Mononuclear cell (primary cell): ENCODE measurements around the gene SHCBP1L. TPM values are rescaled to one million over a fixed set of nuclear protein-coding genes. Genes with fewer than 3 reads are reported as not detected.
"Not testable (repeated sequence)": the region's sequence is repeated elsewhere in the genome, so short reads cannot be mapped to it uniquely, and the experiment has no call there.

Experiments used
- H3K27me3 ChIP-seq: 2 replicates; pipeline ENCODE4 v1.6.0; 2011; ENCODE audit warnings: low read length, control low read depth; ENCODE audit not compliant: insufficient read depth
- H3K4me1 ChIP-seq: 2 replicates; pipeline ENCODE4 v1.5.1; 2011; ENCODE audit warnings: mild to moderate bottlenecking, low read length, control low read depth; ENCODE audit not compliant: insufficient read depth
- H3K4me3 ChIP-seq: 2 replicates; pipeline ENCODE4 v1.5.1; 2011; ENCODE audit warnings: mild to moderate bottlenecking, low read length, moderate library complexity
- H3K9me3 ChIP-seq: 2 replicates; pipeline ENCODE4 v1.5.1; 2011; ENCODE audit warnings: low read depth, mild to moderate bottlenecking, control low read depth, low read length
- total RNA-seq: library from RNA; depleted of rRNA; stranded (reverse); fragments of >200 nt; gene quantifications from one replicate; pipeline ENCODE4 v1.2.3, GENCODE V29; 2012

The SHCBP1L gene
- total RNA-seq, 1 donor, result not detected

DNA sequence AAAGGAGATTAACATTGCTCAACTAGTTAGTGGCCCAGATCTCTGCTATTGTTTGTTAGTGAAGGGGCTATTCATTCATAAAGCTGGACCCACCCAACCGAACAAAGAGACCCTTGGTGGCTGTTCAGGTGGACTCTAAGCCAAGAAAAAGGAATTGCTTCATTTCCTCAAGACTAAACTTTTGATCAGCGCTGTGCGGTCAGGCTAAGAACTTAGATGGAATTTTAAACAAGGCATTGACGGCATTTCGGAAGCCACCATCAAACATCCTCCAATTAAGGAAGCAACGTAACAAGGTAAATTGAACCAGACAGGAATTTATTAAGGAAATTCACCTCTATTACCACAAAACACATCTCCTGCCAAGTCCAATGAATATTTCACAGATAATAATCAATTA, 19.9 kb upstream of the SHCBP1L start:
- Histone ChIP-seq H3K9me3 (no peaks in the 10 kb centered on the region), H3K4me1 (no peaks in the 10 kb centered on the region), H3K4me3 (no peak overlapping the region), H3K27me3 (peaks cover 8% of the 10 kb centered on the region)

DNA sequence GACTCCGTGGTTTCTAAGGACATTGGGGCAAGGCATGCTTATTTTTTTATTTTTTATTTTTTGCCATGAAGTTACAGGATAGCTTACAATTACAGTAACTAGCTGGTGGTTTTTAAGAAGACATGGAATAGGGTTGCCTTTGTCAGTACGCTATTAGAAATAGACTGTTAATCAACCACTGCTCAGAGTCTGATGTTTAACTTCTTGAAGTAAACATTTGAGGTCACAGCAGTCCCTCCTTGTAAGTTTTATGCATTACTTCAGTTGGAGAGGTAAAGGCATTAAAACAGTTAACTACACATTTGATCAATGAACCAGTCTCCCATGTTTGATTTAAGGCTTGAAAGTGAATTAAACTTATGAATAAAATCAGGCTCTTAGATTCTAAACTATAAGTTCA, 19.3 kb upstream of the SHCBP1L start:
- H3K4me3 ChIP-seq, result no peak overlapping the region
- H3K4me1 ChIP-seq, result no peaks in the 10 kb centered on the region
- H3K9me3 ChIP-seq, result no peaks in the 10 kb centered on the region
- peaks cover 8% of the 10 kb centered on the region for H3K27me3 ChIP-seq

DNA sequence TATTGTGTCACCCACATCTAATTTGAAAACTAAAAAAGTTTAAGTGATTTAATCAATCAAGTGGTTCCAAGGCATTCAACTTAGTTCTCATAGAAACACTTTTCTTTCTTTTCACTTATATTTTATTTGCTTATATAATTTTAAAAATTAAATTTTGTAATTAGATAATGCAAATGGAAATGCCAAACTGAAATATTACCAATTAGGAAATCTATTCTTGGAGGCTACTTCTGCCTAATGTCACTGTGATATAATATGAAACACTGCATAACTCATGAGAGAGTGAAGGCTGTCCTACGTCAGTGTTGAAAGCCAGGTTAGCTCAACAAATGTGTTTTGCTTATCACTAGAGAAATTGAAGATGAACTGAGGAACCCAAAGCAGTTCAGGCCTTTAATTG, 18.3 kb upstream of the SHCBP1L start:
- Histone ChIP-seq H3K9me3 (no peaks in the 10 kb centered on the region), H3K4me1 (no peaks in the 10 kb centered on the region), H3K27me3 (peaks cover 8% of the 10 kb centered on the region), H3K4me3 (no peak overlapping the region)

DNA sequence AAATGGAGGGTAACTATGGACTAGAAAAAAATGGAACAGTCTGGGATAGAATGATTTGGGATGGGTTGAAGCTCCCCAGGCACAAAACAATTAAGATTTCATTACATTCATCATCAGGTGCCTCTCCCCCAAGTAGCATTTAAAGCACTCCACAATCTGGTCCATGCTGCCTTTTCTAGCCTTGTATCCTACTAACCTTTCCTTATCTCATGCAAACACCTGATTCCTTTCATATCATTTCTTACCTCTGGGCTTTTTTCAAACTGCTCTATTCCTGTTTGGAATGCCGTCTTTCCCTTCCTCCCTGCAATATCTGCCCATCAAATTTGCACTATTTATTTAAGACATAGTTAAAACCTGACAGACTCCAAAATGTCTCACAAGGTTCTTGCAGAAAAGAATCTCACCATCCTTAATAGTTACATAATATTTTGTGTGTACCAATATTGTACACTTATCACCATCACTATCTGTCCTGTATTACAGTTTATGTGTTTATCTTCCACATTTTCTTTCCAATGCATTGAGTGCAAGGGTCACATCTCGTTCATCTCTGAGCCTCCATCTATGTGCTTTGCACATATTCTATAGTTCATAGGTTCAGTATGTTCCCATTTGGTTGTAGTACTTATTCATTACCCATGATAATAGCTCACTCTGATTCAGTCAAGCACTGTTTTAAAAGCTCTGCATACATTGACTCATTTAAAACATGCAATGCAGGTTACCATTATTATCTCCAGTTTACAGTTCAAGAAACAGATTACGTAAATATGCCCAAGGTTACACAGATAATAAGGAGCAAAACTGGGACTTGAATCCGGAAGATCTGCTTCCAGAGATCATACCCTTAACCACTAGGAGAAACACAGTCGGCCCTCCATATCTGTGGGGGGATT, 16.1 kb upstream of the SHCBP1L start:
- Histone ChIP-seq H3K9me3 (no peaks in the 10 kb centered on the region), H3K4me1 (no peaks in the 10 kb centered on the region), H3K27me3 (peaks cover 5% of the 10 kb centered on the region), H3K4me3 (no peak overlapping the region)

DNA sequence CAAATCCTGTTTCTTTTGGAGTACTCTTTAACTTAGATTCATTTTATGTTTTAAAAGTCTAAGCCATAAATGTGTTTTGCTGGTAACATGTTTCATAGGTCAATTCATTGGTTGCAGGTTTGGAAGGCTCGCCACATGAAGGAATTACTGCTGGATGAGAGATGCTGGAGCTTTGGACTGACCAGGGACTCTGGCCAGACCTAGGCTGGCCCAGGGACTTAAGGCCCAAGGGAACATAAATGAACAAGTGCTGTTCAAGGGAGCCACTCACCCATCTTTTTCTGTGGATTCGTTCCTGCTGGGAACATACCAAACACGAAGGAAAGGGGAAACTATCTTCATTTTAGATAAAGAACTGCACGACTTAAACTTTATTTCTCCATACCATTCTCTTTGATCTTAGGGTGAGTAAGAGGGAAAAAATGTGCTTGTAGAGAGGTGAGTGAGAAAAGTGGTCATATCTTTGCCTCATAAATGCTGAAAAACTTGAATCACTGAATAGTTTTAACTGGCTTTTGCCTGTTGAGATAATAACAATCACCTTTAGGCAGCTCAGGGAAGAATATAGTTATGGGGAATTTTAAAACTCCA, 15.3 kb upstream of the SHCBP1L start:
- no peaks in the 10 kb centered on the region for H3K9me3 ChIP-seq
- H3K4me1 ChIP-seq, result no peaks in the 10 kb centered on the region
- no peak overlapping the region for H3K4me3 ChIP-seq
- peaks cover 5% of the 10 kb centered on the region for H3K27me3 ChIP-seq

DNA sequence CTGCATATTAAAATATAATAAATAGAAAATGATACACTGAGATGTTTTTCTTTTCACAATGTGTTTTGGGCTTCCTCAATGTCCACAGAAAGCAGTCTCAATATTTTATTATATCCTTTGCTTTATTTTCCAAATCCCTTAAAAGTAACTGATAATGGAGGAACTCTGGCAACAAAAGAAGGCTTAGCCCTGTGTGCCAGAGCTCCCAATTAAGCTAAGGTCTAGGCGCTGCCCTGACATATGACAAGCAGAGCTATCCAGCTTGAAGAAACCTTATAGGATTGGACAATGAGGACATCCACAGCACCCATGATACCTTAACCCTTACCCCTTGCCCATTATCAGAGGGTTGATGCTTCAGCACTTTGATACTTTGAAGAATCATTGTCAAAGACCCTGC, 12.9 kb upstream of the SHCBP1L start:
- Histone ChIP-seq H3K4me3 (no peak overlapping the region), H3K9me3 (no peaks in the 10 kb centered on the region), H3K27me3 (no peaks in the 10 kb centered on the region), H3K4me1 (no peaks in the 10 kb centered on the region)

DNA sequence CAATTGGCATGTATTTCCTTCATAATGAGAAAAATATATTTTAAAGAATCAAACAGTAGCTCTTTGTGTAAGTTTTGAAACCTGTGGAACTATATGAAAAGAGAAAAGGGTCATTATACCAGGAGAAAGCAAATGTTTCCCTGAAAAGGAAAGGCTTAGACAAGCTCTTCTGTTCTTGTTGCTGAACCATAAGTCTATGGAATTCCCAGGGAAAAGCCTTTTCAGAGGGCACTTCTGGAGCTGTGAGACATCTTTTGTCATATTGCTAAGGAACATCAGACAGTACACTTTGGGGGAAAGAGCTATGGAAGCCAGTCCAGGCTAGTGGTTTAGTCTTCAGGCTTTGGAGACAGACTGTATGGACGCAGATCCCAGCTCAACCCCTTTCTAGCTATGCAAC, 12.1 kb upstream of the SHCBP1L start:
- H3K9me3 ChIP-seq, result no peaks in the 10 kb centered on the region
- no peaks in the 10 kb centered on the region for H3K4me1 ChIP-seq
- H3K4me3 ChIP-seq, result no peak overlapping the region
- H3K27me3 ChIP-seq, result no peaks in the 10 kb centered on the region

DNA sequence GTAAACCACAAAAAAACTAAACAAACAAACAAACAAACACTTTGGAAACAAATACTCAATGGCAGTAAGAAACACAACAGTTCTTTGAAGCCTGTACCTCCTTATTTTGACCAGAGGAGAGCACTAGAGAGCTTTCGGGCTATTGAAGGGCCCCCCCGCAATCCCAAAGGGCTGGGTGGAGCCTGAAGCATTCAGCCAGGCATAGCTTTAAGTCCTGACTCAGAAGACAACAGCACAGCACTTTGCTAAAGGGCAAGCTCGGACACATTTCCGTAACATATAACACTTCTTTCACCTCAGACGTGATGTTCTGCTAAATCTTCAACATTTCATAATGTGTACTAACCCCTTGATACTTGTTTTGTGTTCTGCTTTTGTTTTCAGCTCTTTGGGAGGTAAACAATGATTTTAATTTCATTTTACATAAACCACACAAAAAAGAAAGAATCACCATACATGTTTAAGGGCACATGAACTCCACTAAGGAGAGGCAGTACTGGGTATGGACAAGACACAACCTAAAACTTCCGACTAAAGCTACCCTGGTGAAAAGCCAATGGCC, 9.7 kb upstream of the SHCBP1L start:
- H3K4me3 ChIP-seq, result no peak overlapping the region
- no peaks in the 10 kb centered on the region for H3K9me3 ChIP-seq

DNA sequence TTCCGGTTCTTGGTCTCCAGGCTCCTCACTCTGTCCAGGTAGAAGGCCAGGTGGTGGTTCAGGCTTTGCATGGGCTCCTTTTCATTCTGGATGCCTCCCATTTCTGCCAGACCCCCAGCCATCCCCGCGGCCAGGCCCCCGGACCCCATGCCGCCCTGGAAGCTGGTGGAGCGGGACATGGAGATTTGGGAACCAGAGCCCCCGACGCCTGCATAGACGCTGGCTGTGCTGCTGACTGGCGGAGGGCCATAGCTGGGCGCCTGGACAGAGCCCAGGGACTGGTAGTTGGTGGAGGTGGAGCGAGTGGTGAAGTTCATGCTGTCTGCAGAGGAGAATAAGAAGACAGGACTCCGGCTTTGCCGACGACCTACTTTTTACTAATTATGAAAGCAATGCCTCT, 7.1 kb upstream of the SHCBP1L start:
- H3K27me3 ChIP-seq, result no peaks in the 10 kb centered on the region
- H3K4me3 ChIP-seq, result no peak overlapping the region
- no peaks in the 10 kb centered on the region for H3K9me3 ChIP-seq
- H3K4me1 ChIP-seq, result no peaks in the 10 kb centered on the region

More for the DNA sequence above, 9.7 kb upstream of the SHCBP1L start:
- Histone ChIP-seq H3K27me3 (no peaks in the 10 kb centered on the region), H3K4me1 (no peaks in the 10 kb centered on the region)

DNA sequence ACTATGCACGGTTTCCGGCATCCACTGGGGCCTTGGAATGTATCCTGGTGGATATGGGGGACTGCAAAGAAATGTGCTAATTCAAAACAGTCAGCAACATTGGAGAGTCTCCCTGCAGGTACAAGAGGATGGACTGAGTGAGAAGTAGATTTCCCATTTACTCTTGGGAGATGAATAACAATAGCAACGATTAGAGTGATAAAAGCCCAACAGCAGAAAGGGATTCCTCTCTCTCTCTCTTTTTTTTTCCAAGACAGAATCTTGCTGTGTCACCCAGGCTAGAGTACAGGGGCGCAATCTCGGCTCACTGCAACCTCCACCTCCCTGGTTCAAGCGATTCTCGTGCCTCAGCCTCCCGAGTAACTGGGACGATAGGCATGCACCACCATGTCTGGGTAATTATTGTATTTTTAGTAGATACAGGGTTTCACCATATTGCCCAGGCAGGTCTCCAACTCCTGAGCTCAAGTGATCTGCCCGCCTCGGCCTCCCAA, 5.0 kb upstream of the SHCBP1L start:
- Histone ChIP-seq H3K27me3 (peaks cover 7% of the 10 kb centered on the region), H3K4me1 (no peaks in the 10 kb centered on the region), H3K9me3 (no peaks in the 10 kb centered on the region), H3K4me3 (no peak overlapping the region)

DNA sequence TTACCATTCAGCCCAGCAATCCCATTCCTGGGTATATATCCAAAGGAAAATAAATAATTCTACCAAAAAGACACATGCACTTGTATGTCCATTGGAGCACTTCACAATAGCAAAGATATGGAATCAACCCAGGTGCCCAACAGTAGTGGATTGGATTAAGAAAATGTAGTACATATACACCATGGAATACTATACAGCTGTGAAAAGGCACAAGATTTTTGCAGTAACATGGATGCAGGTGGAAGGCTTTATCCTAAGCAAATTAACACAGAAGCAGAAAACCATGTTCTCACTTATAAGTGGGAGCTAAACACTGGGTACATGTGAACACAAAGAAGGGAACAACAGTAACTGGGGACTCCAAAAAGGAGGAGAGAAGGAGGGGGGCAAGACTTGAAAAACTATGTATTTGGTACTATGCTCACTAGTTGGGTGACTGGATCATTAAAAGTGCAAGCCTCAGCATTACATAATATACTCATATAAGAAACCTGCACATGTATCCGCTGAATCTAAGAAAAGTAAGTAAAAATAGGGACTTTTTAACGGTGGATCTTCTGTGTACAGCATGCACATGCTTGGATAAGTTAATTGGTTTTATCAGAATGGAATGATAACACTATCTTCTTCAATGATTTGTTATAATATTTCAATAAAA, 3.9 kb upstream of the SHCBP1L start:
- H3K4me3 ChIP-seq, result no peak overlapping the region
- H3K4me1 ChIP-seq, result no peaks in the 10 kb centered on the region
- H3K9me3 ChIP-seq, result no peaks in the 10 kb centered on the region
- peaks cover 13% of the 10 kb centered on the region for H3K27me3 ChIP-seq

DNA sequence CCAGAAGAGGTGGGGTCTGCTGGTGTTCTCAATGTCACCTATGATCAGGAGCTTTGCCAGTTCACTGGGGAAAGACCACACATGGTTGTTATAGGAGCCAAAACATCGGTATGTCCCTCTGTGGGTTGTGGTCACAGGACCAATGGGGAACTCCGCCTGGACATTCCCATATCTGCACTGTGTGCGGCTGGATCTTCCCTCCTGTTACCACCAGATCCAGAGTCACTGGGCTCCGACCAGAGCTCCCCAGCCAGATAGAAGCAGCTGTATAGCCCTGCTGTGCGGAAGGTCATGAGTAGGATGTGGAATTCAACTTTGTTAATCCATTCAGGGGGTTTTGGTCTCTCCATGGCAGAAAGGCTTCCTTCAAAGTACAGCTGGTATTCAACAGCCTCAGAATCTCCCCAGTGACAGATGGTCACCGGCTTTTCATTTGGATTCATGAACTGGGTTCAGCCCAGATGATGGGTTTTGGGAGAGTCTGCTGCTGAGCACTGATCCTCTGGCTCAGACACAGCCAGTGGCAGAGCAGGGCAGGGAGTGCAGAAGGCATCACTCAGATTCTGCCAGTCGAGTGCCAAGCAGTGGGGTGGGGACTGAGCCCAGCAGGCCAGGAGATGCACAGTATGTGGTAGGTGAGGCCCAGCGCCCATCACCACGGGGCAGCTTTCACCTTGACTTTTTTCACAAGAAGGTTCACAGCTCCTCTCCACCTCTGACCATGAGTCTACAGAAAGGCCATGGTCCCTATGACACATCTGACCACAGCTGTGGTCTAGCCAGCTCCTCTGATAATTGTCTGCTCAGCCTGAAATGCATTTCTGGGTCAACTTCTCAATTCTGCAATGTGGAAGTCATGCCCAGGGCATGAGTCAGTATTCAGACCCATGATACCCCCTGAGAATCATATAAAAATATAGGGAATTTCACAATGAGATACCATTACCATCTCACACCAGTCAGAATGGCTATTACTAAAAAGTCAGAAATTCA, 2.9 kb upstream of the SHCBP1L start:
- Histone ChIP-seq H3K4me1 (no peaks in the 10 kb centered on the region), H3K4me3 (no peak overlapping the region), H3K27me3 (peaks cover 15% of the 10 kb centered on the region), H3K9me3 (no peaks in the 10 kb centered on the region)

DNA sequence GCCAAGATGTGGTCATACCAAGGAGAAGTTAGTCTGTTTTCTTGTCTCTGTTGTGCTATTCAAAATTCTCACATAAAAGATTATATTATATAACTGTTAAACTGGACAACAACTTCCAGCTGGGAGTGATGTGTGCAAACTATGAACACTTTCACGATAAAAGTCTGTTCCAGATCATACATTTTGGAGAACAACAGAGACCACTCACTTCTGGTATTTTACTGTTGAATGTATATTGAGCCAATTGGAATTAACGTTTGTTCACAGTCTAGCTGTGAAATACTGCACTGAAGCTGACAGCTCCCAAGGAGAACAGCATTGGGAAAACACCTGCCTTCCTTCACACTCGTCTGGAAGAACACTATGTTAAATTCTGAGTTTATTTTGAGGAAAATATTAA, 860 bp upstream of the SHCBP1L start:
- H3K9me3 ChIP-seq, result no peaks in the 10 kb centered on the region
- no peak overlapping the region for H3K4me3 ChIP-seq
- no peaks in the 10 kb centered on the region for H3K4me1 ChIP-seq
- H3K27me3 ChIP-seq, result peaks cover 15% of the 10 kb centered on the region

DNA sequence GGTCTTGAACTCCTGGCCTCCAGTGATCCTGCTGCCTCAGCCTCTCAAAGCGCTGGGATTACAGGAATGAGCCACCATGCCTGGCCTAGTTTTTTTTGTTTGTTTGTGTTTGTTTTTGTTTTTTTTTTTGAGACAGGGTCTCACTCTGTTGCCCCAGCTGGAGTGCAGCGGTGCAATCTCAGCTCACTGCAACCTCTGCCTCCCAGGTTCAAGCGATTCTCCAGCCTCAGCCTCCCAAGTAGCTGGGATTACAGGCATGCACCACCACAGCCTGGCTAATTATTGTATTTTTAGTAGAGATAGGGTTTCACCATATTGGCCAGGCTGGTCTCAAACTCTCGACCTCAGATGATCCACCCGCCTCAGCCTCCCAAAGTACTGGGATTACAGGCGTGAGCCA, 9.6 kb downstream of the SHCBP1L start:
- not testable (repeated sequence) for H3K4me1 ChIP-seq, H3K9me3 ChIP-seq, H3K4me3 ChIP-seq

More for the DNA sequence above, 9.6 kb downstream of the SHCBP1L start:
- H3K27me3 ChIP-seq, result peaks cover 43% of the 10 kb centered on the region
